Right atrium auricular region (tissue), 2 donors: Measurements from ENCODE around the gene CA4. TPM values are rescaled to one million over a fixed set of nuclear protein-coding genes. Genes with fewer than 3 reads are reported as not detected.
"Not testable (repeated sequence)": the region's sequence is repeated elsewhere in the genome, so short reads cannot be mapped to it uniquely, and the experiment has no call there.

Experiments used
- DNase-seq: peaks from one replicate; pipeline ENCODE4 v3.0.0-alpha.2; 2019; ENCODE audit warnings: low spot score
- H3K27ac ChIP-seq, 2 donors: fragments of 200-600 bp; sonication (generic); 1 replicate in 1 of 2; 2 replicates in 1 of 2; pipeline ENCODE4 v1.5.1; 2016 to 2019
- H3K27me3 ChIP-seq, 2 donors: fragments of 200-600 bp; sonication (generic); one replicate each; pipeline versions ENCODE4 v1.5.1 to v1.6.0; 2017 to 2019
- H3K36me3 ChIP-seq: fragments of 200-600 bp; sonication (generic); one replicate; pipeline ENCODE4 v1.5.1; 2016
- H3K4me1 ChIP-seq, 2 donors: fragments of 200-600 bp; sonication (generic); one replicate each; pipeline versions ENCODE4 v1.5.1 to v1.6.0; 2017 to 2019
- H3K4me3 ChIP-seq, 2 donors: fragments of 200-600 bp; sonication (generic); 1 replicate in 1 of 2; 2 replicates in 1 of 2; pipeline ENCODE4 v1.5.1; 2017 to 2019; ENCODE audit warnings: mild to moderate bottlenecking in 1 of 2, moderate library complexity in 1 of 2
- H3K9me3 ChIP-seq, 2 donors: fragments of 200-600 bp; sonication (generic); one replicate each; pipeline ENCODE4 v1.5.1; 2019
- CTCF ChIP-seq, 2 donors: fragments of 200-600 bp; sonication (generic); IDR thresholded peaks; one replicate each; pipeline ENCODE4 v1.5.1; 2019; ENCODE audit warnings: antibody characterized with exemption in 2 of 2
- total RNA-seq, 2 donors: library from RNA; depleted of rRNA; stranded (reverse); fragments of >200 nt; gene quantifications; one replicate each; pipeline ENCODE4 v1.1.0, GENCODE V29; 2016

The CA4 gene
- total RNA-seq, 2 donors from 2014 or later = 1.7 to 4.0 TPM

GRCh38 chr17:60170835-60171752, 21.3 kb downstream of the CA4 start:
- peaks cover 0 to 17% of the 10 kb centered on the region in 2 donors for H3K4me1 ChIP-seq
- H3K27me3 ChIP-seq = no peaks in the 10 kb centered on the region
- H3K27ac ChIP-seq = peak overlapping the region in 1 of 2 donors; percentile 6
- H3K4me3 ChIP-seq = no peak overlapping the region
- H3K36me3 ChIP-seq = no peaks in the 10 kb centered on the region
- DNase-seq = no peak
- no peaks in the 10 kb centered on the region for H3K9me3 ChIP-seq
- no peak for TF ChIP-seq CTCF (IDR thresholded peaks at IDR 0.05)

GRCh38 chr17:60171753-60172079, 21.9 kb downstream of the CA4 start:
- Histone ChIP-seq H3K27ac (no peak overlapping the region), H3K4me1 (peaks cover 0 to 17% of the 10 kb centered on the region in 2 donors), H3K4me3 (no peak overlapping the region), H3K36me3 (no peaks in the 10 kb centered on the region), H3K9me3 (no peaks in the 10 kb centered on the region), H3K27me3 (no peaks in the 10 kb centered on the region)
- no peak for DNase-seq
- no peak for TF ChIP-seq CTCF (IDR thresholded peaks at IDR 0.05)

- Histone ChIP-seq H3K27me3 (no peaks in the 10 kb centered on the region), H3K36me3 (peaks cover 4% of the 10 kb centered on the region), H3K4me3 (no peak overlapping the region), H3K9me3 (no peaks in the 10 kb centered on the region), H3K27ac (no peak overlapping the region), H3K4me1 (peaks cover 0 to 17% of the 10 kb centered on the region in 2 donors)
- no peak for TF ChIP-seq CTCF (IDR thresholded peaks at IDR 0.05)
- DNase-seq = no peak
Observed at GRCh38 chr17:60173304-60173819, 23.6 kb downstream of the CA4 start.

GRCh38 chr17:60174035-60174434, 24.3 kb downstream of the CA4 start:
- TF ChIP-seq CTCF (IDR thresholded peaks at IDR 0.05) = no peak
- no peak for DNase-seq
- H3K4me1 ChIP-seq = peaks cover 0 to 15% of the 10 kb centered on the region in 2 donors
- no peak overlapping the region for H3K4me3 ChIP-seq
- H3K27ac ChIP-seq = no peak overlapping the region
- H3K27me3 ChIP-seq = no peaks in the 10 kb centered on the region
- H3K9me3 ChIP-seq = no peaks in the 10 kb centered on the region
- peaks cover 6% of the 10 kb centered on the region for H3K36me3 ChIP-seq

GRCh38 chr17:60174767-60175166, 25.0 kb downstream of the CA4 start:
- H3K4me3 ChIP-seq, H3K9me3 ChIP-seq, H3K27ac ChIP-seq, H3K36me3 ChIP-seq, H3K27me3 ChIP-seq: not testable (repeated sequence)
- peaks cover 0 to 11% of the 10 kb centered on the region in 2 donors for H3K4me1 ChIP-seq
- TF ChIP-seq CTCF (IDR thresholded peaks at IDR 0.05) = peak in 1 of 2 donors; percentile 53
- DNase-seq = peak; percentile 50

GRCh38 chr17:60176763-60177162, 27.0 kb downstream of the CA4 start:
- H3K4me3 ChIP-seq, H3K27ac ChIP-seq, H3K4me1 ChIP-seq, H3K27me3 ChIP-seq, H3K9me3 ChIP-seq: not testable (repeated sequence)
- H3K36me3 ChIP-seq = peaks cover 24% of the 10 kb centered on the region
- DNase-seq = peak; percentile 38

- not testable (repeated sequence) for H3K4me3 ChIP-seq, H3K9me3 ChIP-seq, H3K27ac ChIP-seq, H3K4me1 ChIP-seq, H3K27me3 ChIP-seq, DNase-seq
- peaks cover 36% of the 10 kb centered on the region for H3K36me3 ChIP-seq
Observed at GRCh38 chr17:60178180-60178579, 28.4 kb downstream of the CA4 start.

- not testable (repeated sequence) for H3K4me3 ChIP-seq, H3K27ac ChIP-seq, H3K27me3 ChIP-seq, H3K9me3 ChIP-seq, H3K4me1 ChIP-seq, DNase-seq
- H3K36me3 ChIP-seq = peaks cover 52% of the 10 kb centered on the region
Observed at GRCh38 chr17:60180380-60180779, 30.6 kb downstream of the CA4 start.

- H3K27me3 ChIP-seq, DNase-seq, H3K4me3 ChIP-seq, H3K9me3 ChIP-seq: not testable (repeated sequence)
- Histone ChIP-seq H3K36me3 (peaks cover 59% of the 10 kb centered on the region), H3K27ac (peak overlapping the region; percentile 11 to 16), H3K4me1 (peaks cover 0 to 14% of the 10 kb centered on the region in 2 donors)
Observed at GRCh38 chr17:60186372-60186771, 36.6 kb downstream of the CA4 start.
